GM12878 (cell line): ENCODE data around the gene TXNRD1. TPM values are rescaled to one million over a fixed set of nuclear protein-coding genes. Genes with fewer than 3 reads are reported as not detected.
A peak's percentile ranks its signal among the peaks of the same experiment; 100 is the strongest.

Source experiments
- ATAC-seq: fragments of 200-7000 bp; cut with Tn5 transposase; 3 replicates; pipeline ENCODE4 v1.9.1; 2020; ENCODE audit warnings: mild to moderate bottlenecking, moderate library complexity
- BruUV-seq: library from RNA; stranded (reverse); fragments of 400-500 nt; replicated peaks from 2 replicates; lab custom pipeline; 2021; lab: Mats Ljungman, UMichigan
- CTCF ChIA-PET: fragments of 300-600 bp; sonication (Branson Sonifier 250); formaldehyde crosslinking; extraction: SDS; loops from one replicate; lab custom pipeline; 2021; ENCODE audit warnings: inconsistent platforms; lab: Yijun Ruan, JAX
- POLR2A ChIA-PET: fragments of 350-600 bp; formaldehyde crosslinking; extraction: SDS; loops from one replicate; lab custom pipeline; 2021; ENCODE audit warnings: inconsistent platforms; lab: Charles Lee
- RAD21 ChIA-PET: fragments of 300-600 bp; sonication (Branson Sonifier 250); formaldehyde crosslinking; loops from one replicate; lab custom pipeline; 2023; ENCODE audit warnings: antibody characterized with exemption; ENCODE audit not compliant: unreplicated experiment; lab: Charles Lee
- SMC1A ChIA-PET: fragments of 300-600 bp; sonication (Branson Sonifier 250); formaldehyde crosslinking; loops from one replicate; lab custom pipeline; 2023; ENCODE audit not compliant: unreplicated experiment, uncharacterized antibody; lab: Charles Lee
- DNase-seq: peaks from one replicate; pipeline ENCODE4 v3.0.0-alpha.2; 2011; ENCODE audit warnings: low read depth, low spot score
- FAIRE-seq: peaks from 3 replicates; lab custom pipeline; 2011; peaks lifted over from hg19 to GRCh38; lab: Jason Lieb, UNC
- H2AFZ ChIP-seq: 2 replicates; pipeline ENCODE4 v1.6.0; 2011; ENCODE audit warnings: low read depth, low read length, control low read depth; ENCODE audit not compliant: control insufficient read depth
- H3K27ac ChIP-seq: 2 replicates; pipeline ENCODE4 v1.5.1; 2011; ENCODE audit warnings: control low read depth; ENCODE audit not compliant: control insufficient read depth, insufficient read depth
- H3K27me3 ChIP-seq, 2 experiments: replicated peaks in 1 of 2; 2 replicates each; pipeline versions ENCODE4 v1.6.0 to v1.6.1; 2011; ENCODE audit warnings: low read length in 1 of 2; ENCODE audit not compliant: control insufficient read depth in 2 of 2, insufficient read depth in 2 of 2
- H3K36me3 ChIP-seq, 2 experiments: 2 replicates each; pipeline ENCODE4 v1.5.1; 2011; ENCODE audit warnings: low read length in 1 of 2; ENCODE audit not compliant: control insufficient read depth in 2 of 2, insufficient read depth in 2 of 2
- H3K4me1 ChIP-seq: 2 replicates; pipeline ENCODE4 v1.6.1; 2011; ENCODE audit warnings: mild to moderate bottlenecking, low read length, moderate library complexity, mixed read lengths; ENCODE audit not compliant: control insufficient read depth, insufficient read depth
- H3K4me2 ChIP-seq: 2 replicates; pipeline ENCODE4 v1.6.0; 2011; ENCODE audit warnings: control low read depth; ENCODE audit not compliant: control insufficient read depth, insufficient read depth
- H3K4me3 ChIP-seq: fragments of 200-600 bp; sonication (generic); 2 replicates; pipeline ENCODE4 v1.5.1; 2016
- H3K79me2 ChIP-seq: 2 replicates; pipeline ENCODE4 v1.6.0; 2011; ENCODE audit warnings: low read length; ENCODE audit not compliant: control insufficient read depth, insufficient read depth
- H3K9ac ChIP-seq: 2 replicates; pipeline ENCODE4 v1.8.0; 2011; ENCODE audit warnings: low read length, control low read depth, mixed read lengths; ENCODE audit not compliant: control insufficient read depth, insufficient read depth
- H3K9me3 ChIP-seq: replicated peaks from 3 replicates; pipeline ENCODE4 v1.5.1; 2011; ENCODE audit warnings: mild to moderate bottlenecking, low read length; ENCODE audit not compliant: control insufficient read depth, insufficient read depth
- H4K20me1 ChIP-seq: 2 replicates; pipeline ENCODE4 v1.6.0; 2011; ENCODE audit not compliant: control insufficient read depth, insufficient read depth
- BCL11A ChIP-seq: IDR thresholded peaks from 2 replicates; pipeline ENCODE4 v1.6.1; 2011; ENCODE audit warnings: low read depth, low read length
- BCL3 ChIP-seq: IDR thresholded peaks from 2 replicates; pipeline ENCODE4 v1.6.1; 2011; ENCODE audit warnings: borderline replicate concordance, low read depth, mild to moderate bottlenecking, moderate library complexity, low read length; ENCODE audit not compliant: insufficient read depth, poor library complexity, severe bottlenecking
- CEBPB ChIP-seq, 2 experiments: fragments of 150-350 bp in 1 of 2; IDR thresholded peaks; 2 replicates each; pipeline ENCODE4 v1.6.1; 2012 to 2014; ENCODE audit warnings: low read depth in 2 of 2, low read length in 2 of 2, borderline replicate concordance in 1 of 2, inconsistent platforms in 1 of 2
- EED ChIP-seq: sonication (generic); IDR thresholded peaks from 2 replicates; pipeline ENCODE4 v1.6.1; 2016; ENCODE audit warnings: antibody characterized with exemption, low read depth
- HDAC6 ChIP-seq: fragments of 200-600 bp; sonication (generic); IDR thresholded peaks from one replicate; pipeline ENCODE4 v1.8.0; 2017; ENCODE audit warnings: antibody characterized with exemption; ENCODE audit not compliant: unreplicated experiment
- MEF2A ChIP-seq: IDR thresholded peaks from 2 replicates; pipeline ENCODE4 v1.6.1; 2011; ENCODE audit warnings: low read depth, mild to moderate bottlenecking, low read length, moderate library complexity; ENCODE audit not compliant: insufficient read depth
- NFYB ChIP-seq: IDR thresholded peaks from 2 replicates; pipeline ENCODE4 v1.6.1; 2011; ENCODE audit warnings: low read depth, mild to moderate bottlenecking, low read length, improper control_type of control experiment, moderate library complexity; ENCODE audit not compliant: insufficient read depth
- RELA ChIP-seq: fragments of 450-650 bp; IDR thresholded peaks from 2 replicates; pipeline ENCODE4 v1.8.0; 2014; ENCODE audit warnings: borderline replicate concordance; ENCODE audit not compliant: partially characterized antibody
- SMARCA5 ChIP-seq: fragments of 450-650 bp; IDR thresholded peaks from 2 replicates; pipeline ENCODE4 v1.6.1; 2017; ENCODE audit warnings: mild to moderate bottlenecking
- STAT1 ChIP-seq: fragments of 450-650 bp; conservative IDR thresholded peaks from 2 replicates; pipeline ENCODE4 v1.6.1; 2014; ENCODE audit warnings: antibody characterized with exemption, mild to moderate bottlenecking
- TBL1XR1 ChIP-seq: IDR thresholded peaks from 2 replicates; pipeline ENCODE4 v1.6.1; 2012; ENCODE audit warnings: low read depth, low read length, improper control_type of control experiment
- TCF7 ChIP-seq: IDR thresholded peaks from 2 replicates; pipeline ENCODE4 v1.6.1; 2014; ENCODE audit warnings: antibody characterized with exemption, borderline replicate concordance
- ZBED1 ChIP-seq: IDR thresholded peaks from 2 replicates; pipeline ENCODE4 v1.6.1; 2016; ENCODE audit warnings: borderline replicate concordance
- ZNF274 ChIP-seq: IDR thresholded peaks from one replicate; pipeline ENCODE4 v1.8.0; 2011; ENCODE audit not compliant: insufficient read length, insufficient read depth
- ZNF592 ChIP-seq: fragments of 450-650 bp; IDR thresholded peaks from 2 replicates; pipeline ENCODE4 v1.6.1; 2017; ENCODE audit warnings: mild to moderate bottlenecking, moderate library complexity
- WGBS: methylation state at CpG from one replicate; pipeline ENCODE4 v1.1.6; 2016; ENCODE audit warnings: low lambda C conversion rate; ENCODE audit not compliant: insufficient replicate concordance, insufficient coverage; ENCODE audit errors: missing lambda C conversion rate; 5-methylcytosine and 5-hydroxymethylcytosine counted together
- in situ Hi-C: fragments of 300-500 bp; cut with MboI; formaldehyde crosslinking; loops from 9 replicates; pipeline ENCODE4 v1.14.3; 2018; ENCODE audit warnings: mixed read lengths
- intact Hi-C: fragments of 100-400 bp; cut with micrococcal nuclease; formaldehyde crosslinking; loops from one replicate; pipeline ENCODE4 v1.14.2; 2022; ENCODE audit not compliant: unreplicated experiment
- polyA plus RNA-seq, 11 experiments: library from polyadenylated mRNA; depleted of rRNA in 4 of 11; unstranded in 6 of 11; stranded (reverse) in 5 of 11; fragments of >200 nt; fragmentation: Nextera tagmentation in 4 of 11; fragmentation: Illumina TruSeq in 1 of 11; extraction: Ambion mirVana in 4 of 11; extraction: Trizol in 1 of 11; gene quantifications; 1 replicate in 1 of 11; 2 replicates in 10 of 11; pipeline versions ENCODE4 v1.2.1 to v1.2.3, GENCODE V29; 2011 to 2016; ENCODE audit warnings: inconsistent platforms in 2 of 11, missing spikeins in 2 of 11, low read depth in 1 of 11
- total RNA-seq, 4 experiments: library from RNA; depleted of rRNA in 3 of 4; stranded (reverse); fragments of >200 nt in 3 of 4; fragmentation: Illumina TruSeq in 1 of 4; extraction: Trizol in 1 of 4; gene quantifications; 2 replicates each; pipeline versions ENCODE4 v1.2.1 to v1.2.3, GENCODE V29; 2013 to 2021

Gene TXNRD1
- total and polyA plus RNA-seq, 10 of the 15 experiments (the other 5 are each of a cell fraction or from before 2014, with no cell fraction given), result 52.6 to 84.6 (median 67.8) TPM

DNA sequence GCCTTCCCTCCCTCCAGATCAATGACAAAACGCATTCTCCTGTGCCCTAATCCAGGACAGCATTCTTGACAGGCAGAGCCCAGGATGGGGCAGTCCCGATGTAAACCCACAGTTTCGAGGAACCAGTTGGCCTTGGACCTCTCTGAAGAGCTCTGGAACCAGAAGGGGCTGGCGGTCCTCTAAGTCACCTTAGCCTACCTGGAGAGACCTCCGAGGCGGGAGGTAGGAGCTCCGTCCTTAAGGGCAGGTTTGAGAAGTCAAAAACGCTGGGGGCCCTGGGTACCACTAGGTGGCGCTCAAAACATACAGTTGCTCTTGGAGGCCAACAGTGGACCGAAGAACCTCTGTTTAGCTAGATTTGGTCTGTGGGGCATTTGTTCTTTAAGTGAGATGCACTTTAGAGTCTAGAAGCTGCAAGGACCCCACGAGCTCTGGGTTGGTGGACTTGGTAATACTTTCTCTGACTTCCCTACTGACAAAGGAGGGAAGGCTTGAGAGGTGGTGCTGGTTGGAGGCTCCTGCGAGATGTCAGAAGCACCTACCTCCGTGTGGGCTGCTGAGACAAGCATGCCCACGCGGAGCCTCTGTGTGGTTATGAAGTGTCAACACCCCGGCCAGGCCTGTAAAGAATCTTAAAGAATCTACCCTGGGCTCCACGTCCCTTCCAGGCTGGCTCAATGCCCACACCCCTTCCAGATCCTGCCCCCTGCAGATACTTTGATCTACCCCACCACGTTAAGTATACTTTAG, 166.3 kb downstream of the TXNRD1 start (continued):
- TF ChIP-seq RELA (peak; percentile 54), CEBPB (IDR thresholded peaks at IDR 0.05; ENCODE audit: borderline replicate concordance in 1 of 2, low read depth in 2 of 2, low read length in 2 of 2) (no peak), TCF7 (no peak), EED (no peak), STAT1 (0 out of 2 replicates have a peak, but pooled peaks have one; percentile 61), TBL1XR1 (no peak), MEF2A (no peak), SMARCA5 (peak; percentile 72; the same call in 1 of the 2 replicates), HDAC6 (no peak)

DNA sequence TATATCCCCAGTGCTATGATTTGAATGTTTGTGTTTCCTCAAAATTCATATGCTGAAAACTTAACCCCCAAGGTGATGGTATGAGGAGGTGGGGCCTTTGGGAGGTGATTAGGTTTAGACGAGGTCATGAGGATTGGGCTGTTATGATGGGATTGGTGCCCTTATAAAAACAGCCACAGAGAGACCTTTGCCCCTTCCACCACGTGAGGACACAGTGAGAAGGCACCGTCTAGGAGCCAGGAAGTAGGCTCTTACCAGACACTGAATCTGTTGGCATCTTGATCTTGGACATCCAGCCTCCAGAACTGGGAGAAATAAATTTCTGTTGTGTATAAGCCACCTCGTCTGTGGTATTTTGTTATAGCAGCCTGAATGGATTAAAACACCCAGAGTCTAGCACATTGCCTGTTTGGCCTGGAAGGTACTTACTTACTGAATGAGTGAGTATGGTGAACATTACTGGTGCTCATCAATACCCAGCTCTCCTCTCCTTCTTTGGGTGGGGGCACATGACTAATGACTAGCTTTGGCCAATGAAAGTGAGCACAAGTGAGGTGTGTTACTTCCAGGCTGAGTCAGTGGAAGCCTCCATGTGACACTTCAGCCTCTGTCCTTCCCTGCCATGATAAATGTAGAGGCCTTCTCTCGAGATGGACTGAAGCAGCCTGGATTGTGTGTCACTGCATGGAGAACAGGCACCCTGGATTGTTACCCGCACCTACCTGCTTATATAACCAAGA, 168.7 kb downstream of the TXNRD1 start:
- WGBS, result 88% methylated on average over 6 of the region's 6 CpGs
- Histone ChIP-seq H4K20me1 (no peaks in the 10 kb centered on the region), H3K4me1 (no peaks in the 10 kb centered on the region), H2AFZ (no peak overlapping the region), H3K27ac (no peak overlapping the region), H3K27me3 (no peaks in the 10 kb centered on the region), H3K36me3 (no peaks in the 10 kb centered on the region), H3K4me2 (no peak overlapping the region), H3K9ac (no peak overlapping the region), H3K9me3 (no peaks in the 10 kb centered on the region), H3K79me2 (no peaks in the 10 kb centered on the region), H3K4me3 (no peak overlapping the region)
- DNase-seq, result no peak
- CTCF ChIA-PET, result interaction anchor here (1.2 to 6.8 kb wide), 2 partner anchors 406 to 669 kb away, joined by 3 to 142 read pairs; no protein-coding TSS in a partner anchor
- in situ Hi-C loops (loop anchor here (5.0 kb wide), 2 partner anchors 493 to 668 kb away; no protein-coding TSS in a partner anchor), intact Hi-C loops (loop anchor here (5.0 kb wide), 3 partner anchors 198 to 448 kb away; no protein-coding TSS in a partner anchor)
- RAD21 ChIA-PET, result interaction anchor here (2.7 to 5.3 kb wide), 2 partner anchors 199 to 670 kb away, joined by 14 to 73 read pairs; no protein-coding TSS in a partner anchor
- POLR2A ChIA-PET, result interaction anchor here (0.6 to 1.3 kb wide), 2 partner anchors 53 to 187 kb away, joined by 3 read pairs; no protein-coding TSS in a partner anchor
- no TSS peak for BruUV-seq
- SMC1A ChIA-PET, result no interaction called here
- no peak for FAIRE-seq
- peak; percentile 29 for ATAC-seq
- TF ChIP-seq ZNF592 (no peak), ZBED1 (no peak), BCL3 (no peak), NFYB (no peak), BCL11A (no peak), ZNF274 (no peak)
